Activated CD8-positive, alpha-beta T cell treated with anti-CD3 and anti-CD28 coated beads for 36 hours (primary cell): Measurements from ENCODE around the gene GOLGA8M. TPM values are rescaled to one million over a fixed set of nuclear protein-coding genes. Genes with fewer than 3 reads are reported as not detected.
A peak's percentile ranks its signal among the peaks of the same experiment; 100 is the strongest.
"Not testable (repeated sequence)": the region's sequence is repeated elsewhere in the genome, so short reads cannot be mapped to it uniquely, and the experiment has no call there.

ENCODE experiments used
- ATAC-seq: fragments of 200-7000 bp; cut with Tn5 transposase; one replicate; pipeline ENCODE4 v1.10.0; 2021; ENCODE audit warnings: mild to moderate bottlenecking, moderate library complexity
- CTCF ChIA-PET: fragments of 350-600 bp; sonication (Branson Sonifier 250); formaldehyde crosslinking; loops from one replicate; lab custom pipeline; 2021; ENCODE audit warnings: antibody characterized with exemption; lab: Charles Lee
- POLR2A ChIA-PET: fragments of 350-600 bp; sonication (Branson Sonifier 250); formaldehyde crosslinking; loops from one replicate; lab custom pipeline; 2021; ENCODE audit warnings: antibody characterized with exemption; lab: Charles Lee
- DNase-seq: peaks from one replicate; pipeline ENCODE4 v3.0.0-alpha.2; 2020
- H3K27ac Mint-ChIP-seq: one replicate; pipeline ENCODE4 v1.8.0; 2021; ENCODE audit warnings: mild to moderate bottlenecking, mixed read lengths
- H3K27me3 Mint-ChIP-seq: one replicate; pipeline ENCODE4 v1.8.0; 2021; ENCODE audit warnings: mixed read lengths
- H3K36me3 Mint-ChIP-seq: one replicate; pipeline ENCODE4 v1.8.0; 2021; ENCODE audit warnings: low read depth, mixed read lengths
- H3K4me1 Mint-ChIP-seq: one replicate; pipeline ENCODE4 v1.8.0; 2021; ENCODE audit warnings: low read depth, mixed read lengths
- H3K4me3 Mint-ChIP-seq: one replicate; pipeline ENCODE4 v1.8.0; 2021; ENCODE audit warnings: mild to moderate bottlenecking, moderate library complexity, mixed read lengths
- H3K9me3 Mint-ChIP-seq: one replicate; pipeline ENCODE4 v1.8.0; 2021; ENCODE audit warnings: mixed read lengths
- intact Hi-C: fragments of 100-400 bp; cut with micrococcal nuclease; formaldehyde crosslinking; loops from one replicate; pipeline ENCODE4 v1.10.0; 2022
- total RNA-seq, 2 experiments: library from RNA; stranded (reverse); gene quantifications; one replicate each; pipeline ENCODE4 v1.2.3, GENCODE V29; 2021
- TF ChIP-seq, protein P1 (sequence below): fragments of 200-600 bp; IDR thresholded peaks from one replicate; pipeline ENCODE4 v1.8.0; 2022; ENCODE audit warnings: antibody characterized with exemption, mild to moderate bottlenecking

Gene GOLGA8M
- total RNA-seq, result 1 to 10 TPM in 1 of 2 experiments, under 1 TPM in 1; 0.99 to 1.0 TPM

- CTCF ChIA-PET, H3K36me3 Mint-ChIP-seq, H3K27me3 Mint-ChIP-seq, H3K9me3 Mint-ChIP-seq, POLR2A ChIA-PET, H3K4me1 Mint-ChIP-seq, DNase-seq, ATAC-seq, H3K4me3 Mint-ChIP-seq, intact Hi-C loops, H3K27ac Mint-ChIP-seq: not testable (repeated sequence)
Measured at GRCh38 chr15:28712270-28712669, at the start of gene GOLGA8M. Gene GOLGA8M (minus strand): TSS chr15:28712421. CDS start chr15:28712323, 98 bp downstream.

- DNase-seq, CTCF ChIA-PET, H3K9me3 Mint-ChIP-seq, H3K36me3 Mint-ChIP-seq, H3K4me3 Mint-ChIP-seq, POLR2A ChIA-PET, intact Hi-C loops, H3K27me3 Mint-ChIP-seq, ATAC-seq, H3K4me1 Mint-ChIP-seq, H3K27ac Mint-ChIP-seq: not testable (repeated sequence)
Measured at GRCh38 chr15:28742890-28743289, 30.7 kb upstream of the GOLGA8M start.

DNA sequence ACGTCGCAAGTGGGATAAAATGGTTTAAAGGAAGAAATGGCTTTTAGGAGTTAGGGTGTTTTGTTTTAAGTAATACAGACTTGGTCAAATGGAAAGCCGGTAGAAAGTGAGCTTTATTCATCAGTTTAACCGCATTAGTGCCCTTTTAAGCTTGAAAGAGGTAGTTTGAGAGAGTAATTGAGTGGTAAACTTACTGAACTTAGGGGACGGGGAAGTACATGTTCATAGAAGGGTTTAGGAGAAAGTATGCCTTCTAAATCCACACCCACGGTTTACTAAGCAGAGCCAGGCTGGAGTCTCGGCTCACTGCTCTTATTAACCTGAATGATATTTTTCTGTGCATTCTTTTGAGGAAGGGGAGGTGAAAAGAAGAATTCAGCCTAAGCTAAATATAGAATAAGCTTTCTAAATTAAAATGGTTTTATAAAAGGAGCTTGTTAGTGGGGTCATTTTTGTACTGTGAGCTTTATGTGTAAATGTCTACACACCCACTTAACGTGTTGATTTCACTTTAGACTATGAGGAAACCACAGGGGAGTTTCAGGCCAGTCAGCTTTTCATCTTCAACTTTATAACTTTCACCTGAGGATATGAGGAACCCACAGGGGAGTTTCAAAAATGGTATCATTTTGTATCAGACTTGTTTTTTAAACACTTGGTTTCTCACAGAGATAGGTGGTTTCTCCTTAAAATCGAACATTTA lies 26.5 kb upstream of the GOLGA8M start:
- H3K4me1 Mint-ChIP-seq, POLR2A ChIA-PET, CTCF ChIA-PET, intact Hi-C loops, H3K27me3 Mint-ChIP-seq, H3K36me3 Mint-ChIP-seq, H3K9me3 Mint-ChIP-seq: not testable (repeated sequence)
- ATAC-seq (peak; percentile 74), DNase-seq (peak; percentile 65)
- Mint-ChIP-seq H3K4me3 (peak overlapping the region; percentile 80), H3K27ac (peak overlapping the region; percentile 97)

- POLR2A ChIA-PET, intact Hi-C loops, DNase-seq, H3K4me1 Mint-ChIP-seq, CTCF ChIA-PET, H3K27me3 Mint-ChIP-seq, H3K9me3 Mint-ChIP-seq, H3K36me3 Mint-ChIP-seq: not testable (repeated sequence)
- ATAC-seq, result peak; percentile 48
- Mint-ChIP-seq H3K4me3 (peak overlapping the region; percentile 80), H3K27ac (peak overlapping the region; percentile 97)
Measured at GRCh38 chr15:28738200-28738561, 26.0 kb upstream of the GOLGA8M start.

GRCh38 chr15:28737521-28738199 lies 25.4 kb upstream of the GOLGA8M start:
- ATAC-seq, result peak; percentile 55
- H3K4me1 Mint-ChIP-seq, POLR2A ChIA-PET, H3K36me3 Mint-ChIP-seq, H3K27me3 Mint-ChIP-seq, H3K9me3 Mint-ChIP-seq, CTCF ChIA-PET, intact Hi-C loops: not testable (repeated sequence)
- peak; percentile 60 for DNase-seq
- peak overlapping the region; percentile 80 for H3K4me3 Mint-ChIP-seq
- H3K27ac Mint-ChIP-seq, result peak overlapping the region; percentile 78

DNA sequence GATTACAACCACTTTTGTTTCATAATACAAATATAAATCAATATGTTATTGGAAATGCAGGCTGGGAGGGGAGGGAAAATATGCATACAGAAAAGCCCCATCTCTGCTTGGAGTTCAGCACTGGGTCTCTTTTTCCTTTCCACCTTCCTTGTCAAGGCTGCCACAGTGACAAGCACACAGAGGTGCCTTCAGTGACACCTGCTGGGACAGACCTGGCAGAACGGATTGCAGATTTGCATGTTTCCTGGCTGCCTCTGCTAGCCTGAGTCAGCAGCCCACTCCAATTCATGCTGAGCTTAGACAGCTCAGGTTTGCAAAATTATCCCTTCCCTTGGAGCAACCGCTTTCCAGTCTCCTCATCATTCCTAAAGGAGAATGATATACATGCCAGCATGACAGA lies 15.8 kb upstream of the GOLGA8M start:
- H3K36me3 Mint-ChIP-seq, H3K27me3 Mint-ChIP-seq, H3K9me3 Mint-ChIP-seq, ATAC-seq, POLR2A ChIA-PET, intact Hi-C loops: not testable (repeated sequence)
- TF ChIP-seq, protein P1, sequence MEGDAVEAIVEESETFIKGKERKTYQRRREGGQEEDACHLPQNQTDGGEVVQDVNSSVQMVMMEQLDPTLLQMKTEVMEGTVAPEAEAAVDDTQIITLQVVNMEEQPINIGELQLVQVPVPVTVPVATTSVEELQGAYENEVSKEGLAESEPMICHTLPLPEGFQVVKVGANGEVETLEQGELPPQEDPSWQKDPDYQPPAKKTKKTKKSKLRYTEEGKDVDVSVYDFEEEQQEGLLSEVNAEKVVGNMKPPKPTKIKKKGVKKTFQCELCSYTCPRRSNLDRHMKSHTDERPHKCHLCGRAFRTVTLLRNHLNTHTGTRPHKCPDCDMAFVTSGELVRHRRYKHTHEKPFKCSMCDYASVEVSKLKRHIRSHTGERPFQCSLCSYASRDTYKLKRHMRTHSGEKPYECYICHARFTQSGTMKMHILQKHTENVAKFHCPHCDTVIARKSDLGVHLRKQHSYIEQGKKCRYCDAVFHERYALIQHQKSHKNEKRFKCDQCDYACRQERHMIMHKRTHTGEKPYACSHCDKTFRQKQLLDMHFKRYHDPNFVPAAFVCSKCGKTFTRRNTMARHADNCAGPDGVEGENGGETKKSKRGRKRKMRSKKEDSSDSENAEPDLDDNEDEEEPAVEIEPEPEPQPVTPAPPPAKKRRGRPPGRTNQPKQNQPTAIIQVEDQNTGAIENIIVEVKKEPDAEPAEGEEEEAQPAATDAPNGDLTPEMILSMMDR, result peak; percentile 17
- Mint-ChIP-seq H3K27ac (peak overlapping the region; percentile 76), H3K4me1 (peaks cover 14% of the 10 kb centered on the region), H3K4me3 (peak overlapping the region; percentile 59)
- DNase-seq, result peak; percentile 68
- CTCF ChIA-PET, result interaction anchor here (0.8 to 1.2 kb wide), 2 partner anchors 157 to 374 kb away, joined by 3 to 4 read pairs; no protein-coding TSS in a partner anchor

DNA sequence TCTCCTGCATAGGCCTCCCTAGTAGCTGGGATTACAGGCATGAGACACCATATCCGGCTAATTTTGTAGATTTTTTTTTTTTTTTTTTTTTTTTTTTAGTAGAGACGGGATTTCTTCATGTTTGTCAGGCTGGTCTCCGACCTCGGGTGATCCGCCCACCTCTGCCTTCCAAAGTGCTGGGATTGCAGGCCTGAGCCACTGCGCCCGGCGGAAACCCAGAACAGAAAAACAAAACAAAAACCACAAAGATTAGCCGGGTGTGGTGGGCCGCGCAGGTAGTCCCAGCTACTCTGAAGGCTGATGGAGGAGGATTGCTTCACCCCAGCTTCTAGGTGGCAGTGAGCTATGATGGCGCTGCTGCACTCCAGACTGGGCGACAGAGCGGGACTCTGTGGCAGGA lies 14.8 kb upstream of the GOLGA8M start:
- H3K9me3 Mint-ChIP-seq, DNase-seq, ATAC-seq, intact Hi-C loops, H3K27ac Mint-ChIP-seq, H3K4me3 Mint-ChIP-seq, CTCF ChIA-PET, POLR2A ChIA-PET, H3K27me3 Mint-ChIP-seq, H3K36me3 Mint-ChIP-seq: not testable (repeated sequence)
- peaks cover 14% of the 10 kb centered on the region for H3K4me1 Mint-ChIP-seq

- intact Hi-C loops, result no loop called here
- no peaks in the 10 kb centered on the region for H3K9me3 Mint-ChIP-seq
Measured at GRCh38 chr15:28726102-28726501, 13.9 kb upstream of the GOLGA8M start.

More at GRCh38 chr15:28726102-28726501, 13.9 kb upstream of the GOLGA8M start:
- CTCF ChIA-PET, result no interaction called here
- Mint-ChIP-seq H3K4me1 (peaks cover 12% of the 10 kb centered on the region), H3K4me3 (no peak overlapping the region), H3K27ac (no peak overlapping the region), H3K36me3 (no peaks in the 10 kb centered on the region), H3K27me3 (no peaks in the 10 kb centered on the region)
- POLR2A ChIA-PET, result no interaction called here
- TF ChIP-seq, protein P1, result no peak
- no peak for ATAC-seq
- DNase-seq, result no peak
